Bronchial epithelial cell (primary cell): ENCODE data around the gene LMBR1L. TPM values are rescaled to one million over a fixed set of nuclear protein-coding genes. Genes with fewer than 3 reads are reported as not detected.
A peak's percentile ranks its signal among the peaks of the same experiment; 100 is the strongest.

Source experiments
- DNase-seq: peaks from one replicate; pipeline ENCODE4 v3.0.0-alpha.2; 2010; ENCODE audit warnings: low read depth
- FAIRE-seq: peaks from 2 replicates; lab custom pipeline; 2011; peaks lifted over from hg19 to GRCh38; lab: Jason Lieb, UNC
- H3K27me3 ChIP-seq: 2 replicates; pipeline ENCODE4 v1.5.1; 2011; ENCODE audit warnings: low read length; ENCODE audit not compliant: control insufficient read depth, insufficient read depth
- H3K36me3 ChIP-seq: 2 replicates; pipeline ENCODE4 v1.5.1; 2011; ENCODE audit warnings: low read length; ENCODE audit not compliant: control insufficient read depth, insufficient read depth
- H3K4me3 ChIP-seq: 2 replicates; pipeline ENCODE4 v1.5.1; 2011; ENCODE audit warnings: mild to moderate bottlenecking, low read depth, low read length, control low read depth
- total RNA-seq: library from RNA; depleted of rRNA; stranded (reverse); fragments of >200 nt; gene quantifications from 2 replicates; pipeline ENCODE4 v1.2.1, GENCODE V29; 2014
- TF ChIP-seq, protein P1 (sequence below): IDR thresholded peaks from 2 replicates; pipeline ENCODE4 v1.5.1; 2011; ENCODE audit warnings: mild to moderate bottlenecking, moderate library complexity, low read length, control low read depth, inconsistent platforms; ENCODE audit not compliant: insufficient read depth, severe bottlenecking

The LMBR1L gene
- total RNA-seq, 1 donor from 2014 or later = 24.0 TPM

DNA sequence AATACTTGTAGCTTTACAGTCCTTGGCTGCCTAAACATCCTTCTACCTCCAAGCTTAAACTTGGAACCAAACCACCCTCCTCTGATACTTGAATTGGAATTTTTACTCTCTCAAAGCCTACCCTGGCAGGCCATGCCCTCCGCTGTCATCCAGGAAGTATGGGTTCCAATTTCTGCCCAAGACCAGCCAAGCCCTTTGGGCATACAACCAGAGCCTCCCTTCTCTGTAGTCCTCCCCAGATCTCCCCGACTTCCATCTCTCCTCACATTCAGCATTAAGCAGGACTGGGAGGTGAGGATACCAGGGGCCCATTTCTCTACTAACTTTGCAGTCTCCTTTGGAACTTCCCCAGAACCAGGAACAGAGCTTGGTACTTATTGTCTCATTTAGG is 15.7 kb downstream of the LMBR1L start:
- Histone ChIP-seq H3K36me3 (no peaks in the 10 kb centered on the region), H3K4me3 (no peak overlapping the region), H3K27me3 (peaks cover 39% of the 10 kb centered on the region)
- FAIRE-seq (no peak), DNase-seq (no peak)
- TF ChIP-seq, protein P1, sequence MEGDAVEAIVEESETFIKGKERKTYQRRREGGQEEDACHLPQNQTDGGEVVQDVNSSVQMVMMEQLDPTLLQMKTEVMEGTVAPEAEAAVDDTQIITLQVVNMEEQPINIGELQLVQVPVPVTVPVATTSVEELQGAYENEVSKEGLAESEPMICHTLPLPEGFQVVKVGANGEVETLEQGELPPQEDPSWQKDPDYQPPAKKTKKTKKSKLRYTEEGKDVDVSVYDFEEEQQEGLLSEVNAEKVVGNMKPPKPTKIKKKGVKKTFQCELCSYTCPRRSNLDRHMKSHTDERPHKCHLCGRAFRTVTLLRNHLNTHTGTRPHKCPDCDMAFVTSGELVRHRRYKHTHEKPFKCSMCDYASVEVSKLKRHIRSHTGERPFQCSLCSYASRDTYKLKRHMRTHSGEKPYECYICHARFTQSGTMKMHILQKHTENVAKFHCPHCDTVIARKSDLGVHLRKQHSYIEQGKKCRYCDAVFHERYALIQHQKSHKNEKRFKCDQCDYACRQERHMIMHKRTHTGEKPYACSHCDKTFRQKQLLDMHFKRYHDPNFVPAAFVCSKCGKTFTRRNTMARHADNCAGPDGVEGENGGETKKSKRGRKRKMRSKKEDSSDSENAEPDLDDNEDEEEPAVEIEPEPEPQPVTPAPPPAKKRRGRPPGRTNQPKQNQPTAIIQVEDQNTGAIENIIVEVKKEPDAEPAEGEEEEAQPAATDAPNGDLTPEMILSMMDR = no peak

GRCh38 chr12:49094160-49094974 is 16.3 kb downstream of the LMBR1L start, which contains the start of gene DHH:
DHH (minus strand) TSS chr12:49094801; CDS start chr12:49094512, 289 bp downstream.
- no peaks in the 10 kb centered on the region for H3K36me3 ChIP-seq
- TF ChIP-seq, protein P1 = no peak
- peaks cover 43% of the 10 kb centered on the region for H3K27me3 ChIP-seq
- no peak within 1 kb of the TSS for H3K4me3 ChIP-seq
- FAIRE-seq = no peak
- no peak for DNase-seq

- Histone ChIP-seq H3K36me3 (no peaks in the 10 kb centered on the region), H3K4me3 (no peak overlapping the region), H3K27me3 (peaks cover 47% of the 10 kb centered on the region)
- FAIRE-seq (no peak), DNase-seq (no peak)
- TF ChIP-seq, protein P1 = no peak
These were observed 16.9 kb downstream of the LMBR1L start for GRCh38 chr12:49093792-49094159.

GRCh38 chr12:49092816-49093406 is 17.7 kb downstream of the LMBR1L start:
- FAIRE-seq (no peak), DNase-seq (no peak)
- Histone ChIP-seq H3K27me3 (peaks cover 47% of the 10 kb centered on the region), H3K36me3 (no peaks in the 10 kb centered on the region), H3K4me3 (no peak overlapping the region)
- TF ChIP-seq, protein P1 = no peak

DNA sequence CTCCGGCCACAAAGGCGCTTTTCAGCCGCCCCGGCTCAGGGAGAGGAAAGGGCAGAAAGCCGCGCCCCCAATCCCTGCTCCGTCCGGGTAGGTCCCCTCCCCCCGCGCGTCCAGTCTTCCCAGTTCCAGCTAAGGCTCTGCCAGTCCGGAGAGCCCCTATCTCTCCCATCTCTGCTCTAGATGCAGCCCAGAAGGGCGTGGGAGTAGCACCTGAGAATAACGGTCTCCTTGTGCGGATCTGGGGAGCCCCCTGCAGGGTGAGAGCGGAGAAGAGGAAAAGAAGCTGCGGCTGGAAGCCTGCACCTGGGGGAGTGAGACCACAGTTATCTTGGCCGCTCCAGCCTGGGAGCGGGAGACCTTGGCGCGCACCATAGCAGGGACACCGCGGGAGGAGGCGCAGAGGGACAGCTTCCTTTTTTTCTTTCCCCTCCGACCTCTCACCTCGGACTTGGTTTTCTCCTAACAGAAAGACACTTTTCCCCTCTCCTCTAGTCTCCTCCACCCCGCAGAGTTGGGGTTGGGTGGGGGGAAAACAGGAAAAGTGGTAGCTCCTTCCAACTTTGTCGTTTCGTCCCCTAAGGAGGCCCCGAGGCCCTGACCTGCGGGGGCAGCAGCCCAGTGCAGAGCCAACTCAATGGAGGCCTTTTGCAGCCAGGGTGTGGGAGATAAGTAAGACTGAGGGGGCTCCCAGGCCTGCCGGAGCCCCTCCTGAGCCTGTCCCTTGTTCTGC is 18.4 kb downstream of the LMBR1L start:
- TF ChIP-seq, protein P1 = peak; percentile 59
- DNase-seq = no peak
- peaks cover 47% of the 10 kb centered on the region for H3K27me3 ChIP-seq
- H3K36me3 ChIP-seq = no peaks in the 10 kb centered on the region
- no peak overlapping the region for H3K4me3 ChIP-seq
- no peak for FAIRE-seq
